GM19043 (cell line): ENCODE measurements around the gene GRID1.
A peak's percentile ranks its signal among the peaks of the same experiment; 100 is the strongest.

Source experiments
- ATAC-seq: cut with Tn5 transposase; IDR thresholded peaks from one replicate; pipeline ENCODE4 v1.9.1; 2021; ENCODE audit warnings: low read depth; ENCODE audit not compliant: unreplicated experiment

GRID1 gene

DNA sequence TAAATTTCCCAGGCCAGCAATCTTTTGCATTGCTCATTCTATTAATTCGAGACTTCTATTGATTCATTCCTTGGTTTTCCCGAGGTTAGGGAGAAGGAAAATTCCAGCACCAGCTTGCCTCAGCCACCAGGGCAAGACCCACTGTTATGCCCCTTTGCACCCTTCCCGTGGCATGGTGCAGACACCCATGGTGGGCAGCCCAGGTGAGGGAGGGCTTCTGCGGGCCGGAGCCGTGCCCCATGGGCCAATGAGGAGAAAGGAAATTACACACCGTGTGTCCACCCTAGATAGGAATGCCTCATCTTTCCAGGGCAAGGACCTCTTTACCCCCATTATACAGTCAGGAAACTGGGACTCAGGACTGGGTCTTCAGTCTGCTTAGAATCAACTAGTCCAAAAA is 4.5 kb upstream of the GRID1 start:
- ATAC-seq, result no peak

DNA sequence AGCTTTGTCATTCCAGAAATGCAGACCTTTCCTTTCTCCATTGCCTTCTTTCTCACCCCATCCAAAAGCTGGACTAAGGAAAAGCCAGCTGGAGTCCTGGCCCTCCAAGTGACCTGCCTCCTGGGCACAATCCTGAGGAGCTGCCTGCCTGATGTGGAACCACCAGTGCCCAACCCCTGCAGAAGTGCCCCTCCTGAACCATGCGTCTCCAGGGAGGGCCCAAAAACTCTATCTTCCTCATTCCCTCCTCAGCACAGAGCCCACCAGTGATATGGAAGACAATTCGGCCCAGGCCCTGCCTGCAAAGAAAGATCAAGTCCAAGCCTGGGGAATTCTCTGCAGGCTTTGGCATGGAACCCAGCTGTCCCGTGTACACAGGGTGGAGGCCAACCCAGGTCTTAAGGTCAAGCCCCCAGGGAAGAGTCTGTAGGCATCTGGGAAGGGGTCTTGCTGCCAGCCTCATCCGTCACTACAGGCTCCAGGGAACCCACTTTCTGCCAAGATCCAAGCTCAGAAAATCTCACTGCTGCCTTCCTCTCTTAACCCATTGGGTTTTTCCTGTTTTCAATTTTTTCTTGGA is 3.5 kb upstream of the GRID1 start:
- ATAC-seq, result no peak

- no peak for ATAC-seq
Measured at GRCh38 chr10:86368987-86369386, 2.4 kb upstream of the GRID1 start.

DNA sequence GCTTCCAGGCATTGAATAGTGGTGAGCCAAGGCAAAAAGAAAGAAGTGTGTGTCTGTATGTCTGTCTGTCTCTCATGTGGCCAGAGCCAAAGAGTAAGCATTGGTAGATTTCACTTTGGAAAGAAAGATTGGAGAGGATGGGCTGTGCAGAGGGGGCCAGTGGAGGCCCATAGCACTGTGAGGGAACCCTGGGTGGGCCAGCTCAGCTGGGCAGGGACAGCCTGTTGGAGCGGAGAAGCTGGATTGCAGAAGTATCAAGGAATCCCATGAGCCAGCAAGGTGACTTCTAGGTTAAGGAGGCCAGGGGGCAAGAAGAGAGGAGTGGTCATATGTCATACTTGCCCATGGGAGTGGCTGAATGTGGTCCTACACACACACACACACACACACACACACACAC is 1.5 kb upstream of the GRID1 start:
- no peak for ATAC-seq

DNA sequence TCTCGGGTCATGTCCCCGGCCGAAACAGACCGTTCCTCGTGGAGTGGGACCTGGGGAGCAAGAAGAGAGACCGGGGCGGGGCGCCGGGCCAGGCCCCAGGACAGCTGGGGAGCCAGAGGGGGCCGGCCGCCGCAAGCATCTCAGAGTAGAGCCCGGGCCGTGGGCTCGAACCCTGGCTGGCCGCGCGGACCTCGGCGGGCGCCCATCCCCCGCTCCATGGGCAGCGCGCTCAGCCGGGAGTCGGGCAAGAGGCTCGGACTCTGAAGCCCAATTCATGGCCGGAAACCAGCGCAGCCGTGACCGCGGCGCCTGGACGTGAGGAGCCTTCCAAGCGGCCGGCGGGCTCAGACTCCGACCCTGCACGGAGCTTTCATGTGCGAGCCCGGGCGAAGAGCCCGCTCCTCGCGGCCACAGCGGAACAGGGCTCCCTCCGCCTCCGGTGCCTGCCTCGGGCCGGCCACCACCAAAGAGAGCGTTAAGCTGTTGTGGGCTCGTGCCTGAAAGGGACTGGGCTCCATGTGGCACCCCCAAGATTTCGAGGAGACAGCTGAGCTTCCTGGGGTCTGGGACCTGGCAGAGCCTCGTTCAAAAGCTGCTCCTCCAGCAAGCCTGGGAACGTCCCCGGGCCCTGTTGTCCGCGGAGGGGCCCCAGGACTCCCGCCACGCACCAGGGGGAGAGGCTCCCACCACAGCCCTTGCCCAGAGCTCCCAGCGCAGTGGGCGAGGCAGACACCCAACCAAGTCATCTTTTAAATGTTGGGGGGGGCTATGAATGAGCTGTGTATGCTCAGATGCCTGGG is 757 bp upstream of the GRID1 start:
- peak; percentile 18 for ATAC-seq

- ATAC-seq, result peak; percentile 34
Measured at GRCh38 chr10:86366902-86367151, 232 bp upstream of the GRID1 start.

GRCh38 chr10:86365346-86366032 is 1.1 kb downstream of the GRID1 start:
- ATAC-seq, result no peak

GRCh38 chr10:86364491-86365345 is 1.9 kb downstream of the GRID1 start:
- no peak for ATAC-seq

GRCh38 chr10:86363833-86364490 is 2.6 kb downstream of the GRID1 start:
- ATAC-seq, result no peak

- no peak for ATAC-seq
Measured at GRCh38 chr10:86363184-86363832, 3.3 kb downstream of the GRID1 start.

GRCh38 chr10:86362586-86363183 is 3.9 kb downstream of the GRID1 start:
- no peak for ATAC-seq

GRCh38 chr10:86362129-86362527 is 4.5 kb downstream of the GRID1 start:
- no peak for ATAC-seq

GRCh38 chr10:86361156-86362128 is 5.2 kb downstream of the GRID1 start:
- ATAC-seq, result no peak

GRCh38 chr10:86360657-86361056 is 5.9 kb downstream of the GRID1 start:
- no peak for ATAC-seq

DNA sequence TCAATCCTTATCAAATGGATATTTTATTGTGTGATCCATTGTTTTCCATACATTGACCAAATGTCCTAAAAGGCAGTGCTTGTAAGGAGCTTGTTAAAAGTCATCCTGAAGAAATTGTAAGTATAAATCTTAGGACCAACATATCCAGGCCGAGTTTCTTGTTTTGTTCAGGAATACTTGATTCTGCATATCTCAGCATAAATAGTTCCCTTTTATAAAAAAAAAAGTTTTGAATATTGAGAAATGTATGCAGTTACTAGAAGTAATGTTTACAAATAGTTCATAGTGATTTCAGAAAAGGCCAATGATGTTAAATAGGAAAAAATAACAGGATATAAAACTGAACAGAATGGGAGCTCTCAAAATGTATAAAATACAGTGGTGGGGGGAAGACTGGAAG is 6.6 kb downstream of the GRID1 start:
- no peak for ATAC-seq

DNA sequence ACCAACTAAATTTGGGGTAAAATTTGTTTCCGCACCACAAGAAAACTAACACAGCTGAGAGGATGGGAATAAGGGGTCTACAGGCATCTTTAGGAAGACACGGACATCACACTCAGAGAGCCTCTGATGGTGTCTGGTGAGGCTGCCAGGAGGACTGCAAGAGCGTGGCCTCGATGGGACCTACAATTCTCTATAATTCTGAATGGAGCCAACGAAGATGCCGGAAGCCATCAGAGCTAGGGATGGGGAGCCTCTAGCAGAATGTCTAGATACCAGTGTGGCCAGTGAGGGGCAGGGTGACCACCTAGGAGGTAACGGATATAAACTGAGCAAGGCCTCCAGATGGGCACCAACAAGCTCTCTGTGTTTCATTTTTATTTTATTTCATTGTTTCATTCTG is 7.5 kb downstream of the GRID1 start:
- no peak for ATAC-seq

DNA sequence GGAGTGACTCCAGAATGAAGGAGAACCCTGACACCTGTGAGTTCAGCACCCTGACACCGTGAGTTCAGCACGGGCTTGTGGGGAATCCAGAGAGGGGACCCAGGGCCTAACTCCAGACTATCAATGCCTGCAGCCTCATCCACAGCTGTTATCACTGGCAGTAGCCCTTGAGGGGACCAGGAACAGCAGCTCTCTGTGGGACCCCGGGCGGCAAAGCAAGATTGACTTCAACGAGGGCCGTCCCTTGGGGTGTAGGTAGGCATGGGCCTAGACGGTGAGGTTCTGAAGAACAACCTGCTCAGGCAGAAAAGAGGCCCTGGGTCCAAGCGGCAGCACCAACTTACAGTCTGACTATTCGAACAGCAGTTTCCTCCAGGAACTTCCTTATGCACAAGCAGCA is 8.9 kb downstream of the GRID1 start:
- ATAC-seq, result no peak

GRCh38 chr10:86357041-86357440 is 9.6 kb downstream of the GRID1 start:
- no peak for ATAC-seq

GRCh38 chr10:86356296-86356695 is 10.3 kb downstream of the GRID1 start:
- ATAC-seq, result no peak
